Muscle of arm (tissue), 14 donors: Measurements from ENCODE around the gene NEK6. TPM values are rescaled to one million over a fixed set of nuclear protein-coding genes. Genes with fewer than 3 reads are reported as not detected.

Source experiments
- DNase-seq: peaks from one replicate; pipeline ENCODE4 v3.0.0-alpha.2; 2013
- long read RNA-seq, 11 donors: transcript quantifications; one replicate each; lab custom pipeline, GENCODE V29; 2026
- polyA plus RNA-seq, 12 donors: library from polyadenylated mRNA; unstranded; fragments of 120-200 nt; gene quantifications; one replicate each; pipeline ENCODE4 v1.2.1, GENCODE V29; 2013; ENCODE audit not compliant: insufficient read length in 12 of 12

Gene NEK6
- polyA plus RNA-seq, result 10 to 100 TPM in 11 of 12 donors, not detected in 1; 29.2 to 47.2 (median 37.5) TPM
- long read RNA-seq, donor 1, transcript NEK6-201 (10 exons, 3,447 nt), result major isoform, 8 of 298 reads
- long read RNA-seq, donor 1, partial matches to known transcripts, result 188 of 298 reads
- long read RNA-seq, donor 1, other reads (novel, unspliced or antisense), result 102 of 298 reads
- long read RNA-seq, donor 2, transcript NEK6-201 (10 exons, 3,447 nt), result major isoform, 21 of 388 reads
- long read RNA-seq, donor 2, partial matches to known transcripts, result 362 of 388 reads
- long read RNA-seq, donor 2, other reads (novel, unspliced or antisense), result 5 of 388 reads
- long read RNA-seq, donor 3, transcript NEK6-201 (10 exons, 3,447 nt), result major isoform, 6 of 107 reads
- long read RNA-seq, donor 3, partial matches to known transcripts, result 39 of 107 reads
- long read RNA-seq, donor 3, other reads (novel, unspliced or antisense), result 60 of 107 reads
- long read RNA-seq, donor 4, partial matches to known transcripts, result 34 of 115 reads
- long read RNA-seq, donor 4, other reads (novel, unspliced or antisense), result 77 of 115 reads
- long read RNA-seq, donor 5, result 0 reads
- long read RNA-seq, donor 6, transcript NEK6-201 (10 exons, 3,447 nt), result major isoform, 9 of 142 reads
- long read RNA-seq, donor 6, partial matches to known transcripts, result 132 of 142 reads
- long read RNA-seq, donor 6, other reads (novel, unspliced or antisense), result 0 of 142 reads
- long read RNA-seq, donor 7, transcript NEK6-201 (10 exons, 3,447 nt), result major isoform, 7 of 123 reads
- long read RNA-seq, donor 7, partial matches to known transcripts, result 59 of 123 reads
- long read RNA-seq, donor 7, other reads (novel, unspliced or antisense), result 56 of 123 reads
- long read RNA-seq, donor 8, transcript NEK6-201 (10 exons, 3,447 nt), result major isoform, 10 of 12 reads
- long read RNA-seq, donor 8, partial matches to known transcripts, result 0 of 12 reads
- long read RNA-seq, donor 8, other reads (novel, unspliced or antisense), result 0 of 12 reads
- long read RNA-seq, donor 9, transcript NEK6-201 (10 exons, 3,447 nt), result major isoform, 6 of 235 reads
- long read RNA-seq, donor 9, partial matches to known transcripts, result 77 of 235 reads
- long read RNA-seq, donor 9, other reads (novel, unspliced or antisense), result 150 of 235 reads
- long read RNA-seq, donor 10, transcript NEK6-201 (10 exons, 3,447 nt), result major isoform, 11 of 13 reads
- long read RNA-seq, donor 10, partial matches to known transcripts, result 0 of 13 reads
- long read RNA-seq, donor 10, other reads (novel, unspliced or antisense), result 0 of 13 reads
- long read RNA-seq, donor 11, transcript NEK6-201 (10 exons, 3,447 nt), result major isoform, 17 of 331 reads
- long read RNA-seq, donor 11, transcript NEK6-214 (10 exons, 2,573 nt), result minor isoform, 5 of 331 reads
- long read RNA-seq, donor 11, partial matches to known transcripts, result 309 of 331 reads
- long read RNA-seq, donor 11, other reads (novel, unspliced or antisense), result 0 of 331 reads

- DNase-seq, result no peak
Observed at GRCh38 chr9:124257844-124258606, at the start of gene NEK6. Gene NEK6, plus strand, starts transcription at chr9:124257949. Its CDS starts 44,016 bp downstream, at chr9:124301965.

- no peak for DNase-seq
Observed at GRCh38 chr9:124208571-124208970, 49.2 kb upstream of the NEK6 start.

DNA sequence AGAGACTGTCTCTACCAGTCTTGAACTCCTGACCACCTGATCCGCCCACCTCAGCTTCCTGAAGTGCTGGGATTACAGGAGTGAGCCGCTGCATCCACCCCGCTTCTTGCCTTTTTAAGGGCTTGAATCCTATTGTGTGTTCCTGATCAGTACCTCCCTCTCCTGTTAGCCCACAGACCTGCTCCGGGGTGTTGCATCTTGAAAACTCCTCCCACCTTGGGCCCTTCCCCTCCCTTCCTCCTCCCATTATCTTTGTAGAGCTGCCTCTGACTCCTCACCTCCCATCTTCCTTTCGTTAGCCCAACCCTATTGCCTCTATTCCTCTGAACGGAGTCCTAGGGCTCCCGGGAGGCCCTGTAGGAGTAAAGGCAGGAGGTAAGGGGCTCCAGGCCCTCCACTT is 48.5 kb upstream of the NEK6 start:
- DNase-seq, result no peak

GRCh38 chr9:124209774-124210173 is 48.0 kb upstream of the NEK6 start:
- no peak for DNase-seq

DNA sequence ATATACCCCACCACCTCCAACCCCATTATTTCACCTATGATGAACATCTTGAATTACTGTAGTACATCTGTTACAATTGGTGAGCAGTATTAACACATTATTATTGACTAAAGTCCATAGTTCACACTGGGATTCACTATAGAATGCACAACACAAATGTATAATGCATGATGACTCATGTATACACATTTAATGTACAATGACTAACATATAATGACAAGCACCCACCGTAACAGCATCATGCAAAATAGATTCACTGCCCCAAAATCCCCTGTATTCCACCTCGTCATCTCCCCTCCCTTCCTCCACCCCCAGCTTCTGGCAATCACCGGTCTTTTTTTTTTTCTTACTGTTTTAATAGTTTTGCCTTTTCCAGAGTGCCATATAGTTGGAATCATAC is 47.1 kb upstream of the NEK6 start:
- no peak for DNase-seq

GRCh38 chr9:124212381-124213050 is 45.2 kb upstream of the NEK6 start:
- DNase-seq, result no peak

- DNase-seq, result no peak
Observed at GRCh38 chr9:124213396-124213795, 44.4 kb upstream of the NEK6 start.

DNA sequence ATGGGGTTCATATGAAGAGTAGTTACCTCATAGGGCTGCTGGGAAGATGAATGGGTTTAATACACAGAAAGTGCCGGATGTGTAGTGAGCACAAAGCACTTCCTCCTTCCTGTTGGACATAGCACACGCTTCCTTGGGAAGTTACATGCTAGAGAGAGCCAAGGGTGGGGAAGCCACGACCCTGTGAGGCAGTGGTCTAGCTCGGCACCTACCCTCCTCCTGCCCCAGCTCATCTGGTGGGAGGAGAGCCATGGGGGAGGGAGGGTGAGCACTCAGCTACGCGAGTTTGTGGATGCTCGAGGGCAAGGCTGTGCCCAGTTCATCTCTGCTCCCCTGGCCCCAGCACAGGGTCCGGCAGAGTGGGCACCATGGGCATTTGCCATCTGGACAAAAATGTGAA is 43.6 kb upstream of the NEK6 start:
- no peak for DNase-seq

- no peak for DNase-seq
Observed at GRCh38 chr9:124214596-124215367, 43.0 kb upstream of the NEK6 start.

GRCh38 chr9:124215368-124215910 is 42.3 kb upstream of the NEK6 start:
- DNase-seq, result no peak

- DNase-seq, result no peak
Observed at GRCh38 chr9:124215956-124216355, 41.8 kb upstream of the NEK6 start.

DNA sequence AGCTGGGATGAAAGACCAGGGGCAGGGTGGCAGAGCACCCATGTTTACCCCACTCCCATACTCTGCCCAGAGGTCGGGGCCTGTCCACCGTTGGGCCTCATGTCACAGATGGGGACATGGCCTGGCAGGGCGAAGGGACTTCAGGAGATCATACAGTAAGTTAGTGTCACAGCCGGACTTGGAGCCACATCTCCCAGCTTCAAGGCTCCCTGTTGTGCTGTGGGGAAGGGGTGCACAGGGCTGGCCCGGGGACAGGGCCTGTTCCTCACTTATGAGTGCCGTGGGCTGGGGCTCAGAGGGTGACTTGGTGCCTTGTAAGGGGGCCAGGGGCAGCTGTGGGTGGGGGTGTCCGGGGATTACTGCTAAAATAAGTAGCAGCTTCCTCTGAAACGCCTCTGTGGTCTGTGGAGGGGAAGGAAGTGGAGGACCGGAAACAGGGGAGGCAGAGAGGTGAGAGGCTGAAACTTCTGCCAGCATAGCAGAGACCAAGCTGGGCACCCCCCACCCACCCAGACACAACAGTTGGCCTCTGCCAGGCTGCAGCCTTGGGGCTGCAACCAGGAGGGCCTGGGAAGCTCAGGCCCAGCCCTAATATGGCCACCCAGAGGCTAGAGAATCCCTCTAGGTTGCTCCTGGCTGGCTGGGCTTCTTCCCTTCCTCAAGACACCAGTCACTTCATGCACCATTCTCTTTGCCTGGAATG is 41.1 kb upstream of the NEK6 start:
- no peak for DNase-seq

DNA sequence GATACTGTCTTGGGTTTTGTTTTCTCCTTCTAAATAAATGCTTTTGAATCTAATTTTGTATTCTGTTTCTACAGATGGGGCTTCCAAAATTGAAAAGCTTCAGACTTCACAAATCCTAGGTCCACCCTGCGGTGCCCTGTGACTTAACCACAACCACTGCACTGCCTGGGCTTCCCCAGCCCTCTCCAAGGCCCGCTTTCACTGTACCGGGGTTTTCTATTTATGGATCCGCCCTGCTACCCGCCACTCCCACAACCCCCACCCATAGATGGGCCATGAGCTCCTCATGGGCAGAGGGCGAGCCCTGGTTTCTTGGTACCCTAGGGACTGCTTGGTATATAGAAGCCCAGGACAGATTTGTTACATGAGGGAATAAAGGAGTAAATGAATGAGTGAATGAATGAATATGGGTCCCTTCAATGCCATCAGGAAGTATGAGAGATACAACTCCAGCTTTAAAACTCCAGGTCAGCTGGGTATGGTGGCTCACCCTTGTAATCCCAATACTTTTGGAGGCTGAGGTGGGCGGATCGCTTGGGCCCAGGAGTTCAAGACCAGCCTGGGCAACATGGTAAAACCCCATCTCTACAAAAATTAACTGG is 39.8 kb upstream of the NEK6 start:
- DNase-seq, result no peak

DNA sequence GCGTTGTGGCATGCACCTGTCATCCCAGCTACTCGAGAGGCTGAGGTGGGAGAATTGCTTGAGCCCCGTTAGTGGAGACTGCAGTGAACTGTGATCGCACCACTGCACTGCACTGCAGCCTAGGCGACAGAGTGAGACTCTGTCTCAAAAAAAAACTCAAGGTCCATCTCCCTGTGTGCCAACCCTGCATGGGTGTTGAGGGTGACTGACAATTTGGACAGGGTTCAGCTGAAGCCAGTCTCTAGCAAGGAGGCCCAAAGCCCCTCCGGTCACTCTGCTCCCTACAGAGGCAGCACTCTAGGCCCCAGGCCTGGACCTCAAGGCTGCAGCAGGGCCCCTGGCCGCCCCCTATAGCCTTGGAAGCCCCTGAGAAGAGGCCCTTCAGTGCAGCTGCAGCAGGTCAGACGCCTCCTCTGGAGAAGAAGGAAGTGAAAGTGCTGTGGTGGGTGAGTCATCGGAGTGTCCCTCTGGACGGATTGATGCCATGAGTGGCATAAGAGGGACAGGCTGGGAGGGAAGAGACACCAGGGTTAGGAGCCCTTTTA is 39.2 kb upstream of the NEK6 start:
- DNase-seq, result no peak

- no peak for DNase-seq
Observed at GRCh38 chr9:124218987-124219461, 38.7 kb upstream of the NEK6 start.

GRCh38 chr9:124220946-124221451 is 36.8 kb upstream of the NEK6 start:
- no peak for DNase-seq

DNA sequence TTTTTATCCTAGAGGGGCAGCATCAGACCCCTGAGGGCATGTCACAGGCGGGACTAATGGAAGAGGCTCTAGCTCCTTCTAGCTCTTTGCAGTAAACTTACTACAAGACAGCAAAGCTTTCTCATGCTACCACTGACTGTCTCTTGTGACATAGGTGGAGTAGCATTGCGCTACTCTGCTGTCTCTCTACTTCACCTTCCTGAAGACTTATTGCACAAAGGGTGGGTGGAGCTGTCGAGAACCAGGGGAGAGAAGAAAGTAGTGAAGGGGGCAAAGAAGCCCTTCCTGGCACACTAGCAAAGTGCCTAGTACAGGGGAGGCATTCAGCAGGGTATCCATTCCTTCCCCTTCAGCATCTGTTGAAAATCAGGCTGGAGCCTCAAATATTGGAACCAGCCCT is 36.1 kb upstream of the NEK6 start:
- no peak for DNase-seq
